ENCODE results near the gene FKBP9. TPM values are rescaled to one million over a fixed set of nuclear protein-coding genes. Genes with fewer than 3 reads are reported as not detected.

The FKBP9 gene
- total and polyA plus RNA-seq, 2 of the 8 experiments (the other 6 are each of a cell fraction or from before 2014, with no cell fraction given): 7.2 to 10.1 TPM

- Histone ChIP-seq H2BK120ac (replicated peaks; ENCODE audit: low read depth, low read length) (no peak overlapping the region), H3K4me1 (replicated peaks in 1 of 4; ENCODE audit: control insufficient read depth in 3 of 4, insufficient read depth in 4 of 4, low read length in 3 of 4) (peaks cover 0 to 8% (median 2%) of the 10 kb centered on the region in 4 experiments; a peak in 6 of 7 replicates), H3K4me2 (ENCODE audit: insufficient read depth in 1 of 2, low read depth in 2 of 2, low read length in 2 of 2) (no peak overlapping the region), H3K14ac (ENCODE audit: insufficient read length) (no peak overlapping the region), H3K4ac (replicated peaks; ENCODE audit: insufficient read length, low read depth, low read length) (no peak overlapping the region), H3K4me3 (ENCODE audit: extremely low read depth in 1 of 4, insufficient read depth in 2 of 4, low read depth in 3 of 4, low read length in 4 of 4) (no peak overlapping the region), H3K79me2 (ENCODE audit: control insufficient read depth in 1 of 2, insufficient read depth in 2 of 2, low read length in 2 of 2) (no peaks in the 10 kb centered on the region), H4K91ac (replicated peaks; ENCODE audit: insufficient read length, low read length) (no peak overlapping the region), H4K8ac (ENCODE audit: extremely low read depth, insufficient read depth, low read length) (no peak overlapping the region), H3K23ac (ENCODE audit: insufficient read length) (no peak overlapping the region), H3K18ac (ENCODE audit: extremely low read depth, low read length) (no peak overlapping the region), H2AK5ac (ENCODE audit: low read depth, low read length) (no peak overlapping the region), H2BK15ac (ENCODE audit: low read length) (no peak overlapping the region), H3K36me3 (ENCODE audit: control insufficient read depth in 2 of 4, insufficient read depth in 4 of 4, low read length in 3 of 4) (no peaks in the 10 kb centered on the region; a peak in 1 of 8 replicates), H2BK20ac (ENCODE audit: low read length) (no peak overlapping the region), H3K9me3 (ENCODE audit: insufficient read depth in 2 of 2, low read depth in 1 of 2, low read length in 1 of 2) (peaks cover 0 to 2% of the 10 kb centered on the region in 2 experiments; a peak in 1 of 4 replicates), H3K27ac (ENCODE audit: low read depth, low read length) (no peak overlapping the region), H3K27me3 (replicated peaks in 1 of 4; ENCODE audit: control insufficient read depth in 3 of 4, extremely low read depth in 1 of 4, insufficient read depth in 3 of 4, low read length in 3 of 4) (peaks cover 39 to 78% (median 66%) of the 10 kb centered on the region in 4 experiments), H4K20me1 (replicated peaks in 1 of 2; ENCODE audit: control insufficient read depth in 1 of 2, insufficient read depth in 2 of 2, low read length in 2 of 2) (peaks cover 4 to 21% of the 10 kb centered on the region in 2 experiments), H2AFZ (ENCODE audit: low read length) (no peak overlapping the region), H4K5ac (ENCODE audit: insufficient read length, low read depth, low read length) (no peak overlapping the region), H2BK12ac (ENCODE audit: low read depth, low read length) (no peak overlapping the region), H2BK5ac (ENCODE audit: low read depth, low read length) (no peak overlapping the region), H3K79me1 (ENCODE audit: low read depth, low read length) (no peaks in the 10 kb centered on the region), H3K56ac (replicated peaks; ENCODE audit: insufficient read length, low read depth, low read length) (no peak overlapping the region), H3K23me2 (ENCODE audit: low read depth, low read length) (no peaks in the 10 kb centered on the region; the same call in 1 of the 2 replicates), H3K9ac (replicated peaks in 1 of 4; ENCODE audit: extremely low read depth in 1 of 4, low read depth in 3 of 4, low read length in 3 of 4) (no peak overlapping the region)
- no peak for TF ChIP-seq RBBP5 (IDR thresholded peaks at IDR 0.05; ENCODE audit: borderline replicate concordance, low read depth, low read length)
- TF ChIP-seq SUZ12 (IDR thresholded peaks at IDR 0.05; ENCODE audit: low read length): 0 out of 2 replicates have a peak, but pooled peaks have one; percentile 3
- DNase-seq (ENCODE audit: low read depth in 1 of 2, low spot score in 2 of 2) (no peak), FAIRE-seq (no peak)
- WGBS, 2 experiments (ENCODE audit: extremely low coverage in 1 of 2, insufficient coverage in 1 of 2, insufficient read length in 1 of 2, insufficient replicate concordance in 2 of 2, low coverage in 1 of 2, low lambda C conversion rate in 2 of 2, missing lambda C conversion rate in 1 of 2): 83% methylated on average over 10 of the region's 10 CpGs; no CpG with 5 or more reads in 1 of the 2 experiments
- ChIA-PET POLR2A (ENCODE audit: partially characterized antibody) (no interaction called here), CTCF (ENCODE audit: partially characterized antibody) (interaction anchor here (0.6 to 1.6 kb wide), 4 partner anchors 19 to 172 kb away, joined by 4 to 5 read pairs (median 4); partner anchors contain the start of genes FKBP9 and RP9)
Measured at GRCh38 chr7:32937344-32938174, 19.7 kb upstream of the FKBP9 start.

Measured in H1 (cell line).